ENCODE data around the gene AOC2.

AOC2 gene, protein sequence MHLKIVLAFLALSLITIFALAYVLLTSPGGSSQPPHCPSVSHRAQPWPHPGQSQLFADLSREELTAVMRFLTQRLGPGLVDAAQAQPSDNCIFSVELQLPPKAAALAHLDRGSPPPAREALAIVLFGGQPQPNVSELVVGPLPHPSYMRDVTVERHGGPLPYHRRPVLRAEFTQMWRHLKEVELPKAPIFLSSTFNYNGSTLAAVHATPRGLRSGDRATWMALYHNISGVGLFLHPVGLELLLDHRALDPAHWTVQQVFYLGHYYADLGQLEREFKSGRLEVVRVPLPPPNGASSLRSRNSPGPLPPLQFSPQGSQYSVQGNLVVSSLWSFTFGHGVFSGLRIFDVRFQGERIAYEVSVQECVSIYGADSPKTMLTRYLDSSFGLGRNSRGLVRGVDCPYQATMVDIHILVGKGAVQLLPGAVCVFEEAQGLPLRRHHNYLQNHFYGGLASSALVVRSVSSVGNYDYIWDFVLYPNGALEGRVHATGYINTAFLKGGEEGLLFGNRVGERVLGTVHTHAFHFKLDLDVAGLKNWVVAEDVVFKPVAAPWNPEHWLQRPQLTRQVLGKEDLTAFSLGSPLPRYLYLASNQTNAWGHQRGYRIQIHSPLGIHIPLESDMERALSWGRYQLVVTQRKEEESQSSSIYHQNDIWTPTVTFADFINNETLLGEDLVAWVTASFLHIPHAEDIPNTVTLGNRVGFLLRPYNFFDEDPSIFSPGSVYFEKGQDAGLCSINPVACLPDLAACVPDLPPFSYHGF

DNA sequence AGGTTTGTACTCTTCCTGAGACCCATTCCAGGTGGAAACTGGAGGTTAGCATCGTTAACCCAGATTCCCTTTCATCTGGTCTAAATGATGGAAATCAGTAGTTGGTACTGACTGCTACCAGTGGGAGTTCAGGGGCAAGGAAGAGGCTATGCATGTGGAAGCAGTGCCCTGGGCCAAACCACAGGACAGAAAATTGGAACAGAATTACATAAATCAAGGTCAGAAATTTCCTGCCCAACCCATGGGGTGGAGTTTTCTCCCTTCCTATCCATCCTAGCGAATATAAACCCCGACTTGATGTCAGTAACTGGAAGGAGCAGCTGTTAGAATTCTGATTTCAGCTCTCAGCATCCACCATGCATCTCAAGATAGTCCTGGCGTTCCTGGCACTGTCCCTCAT is at the start of gene AOC2:
Gene AOC2, plus strand, starts transcription at position 310 of the 400 bp plus-strand sequence. Its CDS starts 47 bp downstream, at position 357.
- Mint-ChIP-seq H3K9me3 (no peaks in the 10 kb centered on the region), H3K36me3 (peaks cover 37 to 44% of the 10 kb centered on the region in 2 donors), H3K4me1 (peaks cover 16 to 38% of the 10 kb centered on the region in 2 donors), H3K27me3 (no peaks in the 10 kb centered on the region), H3K27ac (peak within 1 kb of the TSS; percentile 95), H3K4me3 (no peak within 1 kb of the TSS)
- DNase-seq = no peak
- no peak for ATAC-seq (replicated peaks)

GRCh38 chr17:42795061-42795460 is 49.3 kb upstream of the AOC2 start:
- Mint-ChIP-seq H3K27ac (no peak overlapping the region), H3K36me3 (peaks cover 21 to 29% of the 10 kb centered on the region in 2 donors), H3K4me1 (peaks cover 24 to 36% of the 10 kb centered on the region in 2 donors), H3K4me3 (no peak overlapping the region), H3K27me3 (peaks cover 8% of the 10 kb centered on the region in 2 donors), H3K9me3 (peaks cover 2 to 4% of the 10 kb centered on the region in 2 donors)
- ATAC-seq (replicated peaks) = no peak
- no peak for DNase-seq

GRCh38 chr17:42795465-42795864 is 48.9 kb upstream of the AOC2 start:
- Mint-ChIP-seq H3K9me3 (peaks cover 2 to 4% of the 10 kb centered on the region in 2 donors), H3K4me3 (no peak overlapping the region), H3K36me3 (peaks cover 21 to 29% of the 10 kb centered on the region in 2 donors), H3K27me3 (peaks cover 4 to 5% of the 10 kb centered on the region in 2 donors), H3K4me1 (peaks cover 24 to 36% of the 10 kb centered on the region in 2 donors), H3K27ac (no peak overlapping the region)
- DNase-seq = no peak
- ATAC-seq (replicated peaks) = no peak

DNA sequence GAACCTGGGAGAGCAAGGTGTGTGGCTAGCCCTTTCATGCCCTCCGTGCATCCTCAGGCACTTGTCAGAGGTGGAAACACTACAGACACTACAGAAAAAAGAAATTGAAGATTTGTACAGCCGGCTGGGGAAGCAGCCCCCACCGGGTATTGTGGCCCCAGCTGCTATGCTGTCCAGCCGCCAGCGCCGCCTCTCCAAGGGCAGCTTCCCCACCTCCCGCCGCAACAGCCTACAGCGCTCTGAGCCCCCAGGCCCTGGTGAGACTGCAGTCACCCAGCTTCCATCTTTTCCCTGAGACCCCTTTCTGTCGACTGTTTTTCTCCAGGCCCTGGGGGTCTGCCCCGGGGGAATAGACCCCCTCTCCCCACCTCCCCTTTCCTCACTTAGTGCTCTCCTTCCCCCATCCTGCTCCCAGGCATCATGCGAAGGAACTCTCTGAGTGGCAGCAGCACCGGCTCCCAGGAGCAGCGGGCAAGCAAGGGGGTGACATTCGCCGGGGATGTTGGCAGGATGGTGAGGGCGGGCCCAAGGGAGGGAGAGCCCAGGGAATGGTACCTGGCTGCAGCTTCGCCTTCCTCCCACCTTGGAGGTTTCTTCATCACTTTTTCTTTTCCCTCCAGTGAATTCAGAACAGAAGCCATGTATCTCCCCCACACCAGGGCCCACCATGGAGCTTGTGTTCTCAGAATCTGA is 48.2 kb upstream of the AOC2 start:
- ATAC-seq (replicated peaks) (no peak), DNase-seq (no peak)
- Mint-ChIP-seq H3K27ac (no peak overlapping the region), H3K4me3 (no peak overlapping the region), H3K36me3 (peaks cover 21 to 29% of the 10 kb centered on the region in 2 donors), H3K27me3 (peaks cover 4 to 5% of the 10 kb centered on the region in 2 donors), H3K4me1 (peaks cover 24 to 36% of the 10 kb centered on the region in 2 donors), H3K9me3 (peaks cover 2 to 4% of the 10 kb centered on the region in 2 donors)

GRCh38 chr17:42797067-42798007 is 47.0 kb upstream of the AOC2 start:
- Mint-ChIP-seq H3K4me1 (peaks cover 24 to 36% of the 10 kb centered on the region in 2 donors), H3K9me3 (peaks cover 2 to 4% of the 10 kb centered on the region in 2 donors), H3K4me3 (peak overlapping the region; percentile 90 to 94), H3K27me3 (peaks cover 4 to 5% of the 10 kb centered on the region in 2 donors), H3K36me3 (peaks cover 21 to 29% of the 10 kb centered on the region in 2 donors), H3K27ac (no peak overlapping the region)
- ATAC-seq (replicated peaks) (no peak), DNase-seq (no peak)

GRCh38 chr17:42798011-42798382 is 46.4 kb upstream of the AOC2 start:
- H3K9me3 Mint-ChIP-seq = peaks cover 2 to 4% of the 10 kb centered on the region in 2 donors
- no peak for DNase-seq
- H3K27me3 Mint-ChIP-seq = peaks cover 4 to 5% of the 10 kb centered on the region in 2 donors
- H3K36me3 Mint-ChIP-seq = peaks cover 21 to 29% of the 10 kb centered on the region in 2 donors
- no peak for ATAC-seq (replicated peaks)
- H3K4me1 Mint-ChIP-seq = peaks cover 24 to 36% of the 10 kb centered on the region in 2 donors
- peak overlapping the region; percentile 84 for H3K27ac Mint-ChIP-seq
- H3K4me3 Mint-ChIP-seq = peak overlapping the region; percentile 90 to 94

GRCh38 chr17:42798383-42799380 is 45.7 kb upstream of the AOC2 start, which contains the start of the genes CNTD1 and COA3:
TSS of gene CNTD1 (plus strand) at chr17:42798861. CDS start at chr17:42799068, 207 bp downstream.
TSS of gene COA3 (minus strand) at chr17:42798704. CDS start at chr17:42798681, 23 bp downstream.
- H3K27me3 Mint-ChIP-seq = peaks cover 4 to 5% of the 10 kb centered on the region in 2 donors
- ATAC-seq (replicated peaks) = peak; percentile 100
- DNase-seq = peak; percentile 72
- peak within 1 kb of the TSS; percentile 84 for H3K27ac Mint-ChIP-seq
- peaks cover 2 to 4% of the 10 kb centered on the region in 2 donors for H3K9me3 Mint-ChIP-seq
- peak within 1 kb of the TSS; percentile 90 to 94 for H3K4me3 Mint-ChIP-seq
- H3K4me1 Mint-ChIP-seq = peaks cover 24 to 36% of the 10 kb centered on the region in 2 donors
- H3K36me3 Mint-ChIP-seq = peaks cover 21 to 29% of the 10 kb centered on the region in 2 donors

- Mint-ChIP-seq H3K4me3 (no peak overlapping the region), H3K27ac (no peak overlapping the region), H3K36me3 (peaks cover 4 to 11% of the 10 kb centered on the region in 2 donors), H3K27me3 (peaks cover 4 to 5% of the 10 kb centered on the region in 2 donors), H3K9me3 (peaks cover 2 to 4% of the 10 kb centered on the region in 2 donors), H3K4me1 (peaks cover 5 to 9% of the 10 kb centered on the region in 2 donors)
- DNase-seq (no peak), ATAC-seq (replicated peaks) (no peak)
These were observed 41.1 kb upstream of the AOC2 start for GRCh38 chr17:42803074-42803883.

- Mint-ChIP-seq H3K4me1 (no peaks in the 10 kb centered on the region), H3K27ac (no peak overlapping the region), H3K36me3 (peaks cover 2 to 7% of the 10 kb centered on the region in 2 donors), H3K4me3 (no peak overlapping the region), H3K9me3 (no peaks in the 10 kb centered on the region), H3K27me3 (no peaks in the 10 kb centered on the region)
- DNase-seq (no peak), ATAC-seq (replicated peaks) (no peak)
These were observed 39.4 kb upstream of the AOC2 start for GRCh38 chr17:42804918-42805367.

- Mint-ChIP-seq H3K9me3 (no peaks in the 10 kb centered on the region), H3K4me3 (no peak overlapping the region), H3K27ac (no peak overlapping the region), H3K27me3 (no peaks in the 10 kb centered on the region), H3K36me3 (peaks cover 10 to 15% of the 10 kb centered on the region in 2 donors), H3K4me1 (peaks cover 0 to 6% of the 10 kb centered on the region in 2 donors)
- no peak for ATAC-seq (replicated peaks)
- DNase-seq = no peak
These were observed 38.1 kb upstream of the AOC2 start for GRCh38 chr17:42806249-42806648.

DNA sequence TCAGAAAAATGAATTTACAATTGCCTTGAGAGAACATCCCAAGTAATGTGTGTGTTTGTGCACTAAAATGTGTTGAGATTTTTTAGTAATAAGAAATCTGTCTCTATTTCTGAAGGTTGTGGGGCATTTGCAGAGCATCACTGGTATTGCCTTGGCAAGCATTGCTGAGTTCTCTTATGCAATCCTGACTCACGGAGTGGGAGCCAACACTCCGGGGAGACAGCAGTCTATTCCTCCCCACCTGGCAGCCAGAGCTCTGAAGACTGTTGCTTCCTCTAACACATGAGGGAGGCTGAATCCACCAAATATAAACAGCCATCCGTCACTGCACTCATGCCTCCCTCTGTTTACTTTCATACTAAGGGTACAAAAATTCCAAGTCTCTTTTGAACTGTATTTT is 35.1 kb upstream of the AOC2 start:
- H3K36me3 Mint-ChIP-seq = peaks cover 20 to 26% of the 10 kb centered on the region in 2 donors
- no peaks in the 10 kb centered on the region for H3K27me3 Mint-ChIP-seq
- no peak overlapping the region for H3K27ac Mint-ChIP-seq

More for the DNA sequence above, 35.1 kb upstream of the AOC2 start:
- H3K4me3 Mint-ChIP-seq = no peak overlapping the region
- DNase-seq = no peak
- ATAC-seq (replicated peaks) = no peak
- peaks cover 0 to 11% of the 10 kb centered on the region in 2 donors for H3K4me1 Mint-ChIP-seq
- H3K9me3 Mint-ChIP-seq = no peaks in the 10 kb centered on the region

Measured in stimulated activated naive B cell treated with anti-CD40 and anti-IgM and Interleukin-4, amounts not matched to agents 10 μg/mL and 1 μg/mL and 100 μg/mL, for 72 hours (primary cell).